ENCODE measurements around the gene LGR4.

GRCh38 chr11:27437829-27438594, 34.6 kb downstream of the LGR4 start:
- TF ChIP-seq CTCF (IDR thresholded peaks at IDR 0.05): no peak
- no peak for TF ChIP-seq ZFX (IDR thresholded peaks at IDR 0.05; ENCODE audit: borderline replicate concordance)

All from 22Rv1 (cell line).